ENCODE data around the gene MS4A12.
"Not testable (repeated sequence)": the region's sequence is repeated elsewhere in the genome, so short reads cannot be mapped to it uniquely, and the experiment has no call there.

The MS4A12 gene

DNA sequence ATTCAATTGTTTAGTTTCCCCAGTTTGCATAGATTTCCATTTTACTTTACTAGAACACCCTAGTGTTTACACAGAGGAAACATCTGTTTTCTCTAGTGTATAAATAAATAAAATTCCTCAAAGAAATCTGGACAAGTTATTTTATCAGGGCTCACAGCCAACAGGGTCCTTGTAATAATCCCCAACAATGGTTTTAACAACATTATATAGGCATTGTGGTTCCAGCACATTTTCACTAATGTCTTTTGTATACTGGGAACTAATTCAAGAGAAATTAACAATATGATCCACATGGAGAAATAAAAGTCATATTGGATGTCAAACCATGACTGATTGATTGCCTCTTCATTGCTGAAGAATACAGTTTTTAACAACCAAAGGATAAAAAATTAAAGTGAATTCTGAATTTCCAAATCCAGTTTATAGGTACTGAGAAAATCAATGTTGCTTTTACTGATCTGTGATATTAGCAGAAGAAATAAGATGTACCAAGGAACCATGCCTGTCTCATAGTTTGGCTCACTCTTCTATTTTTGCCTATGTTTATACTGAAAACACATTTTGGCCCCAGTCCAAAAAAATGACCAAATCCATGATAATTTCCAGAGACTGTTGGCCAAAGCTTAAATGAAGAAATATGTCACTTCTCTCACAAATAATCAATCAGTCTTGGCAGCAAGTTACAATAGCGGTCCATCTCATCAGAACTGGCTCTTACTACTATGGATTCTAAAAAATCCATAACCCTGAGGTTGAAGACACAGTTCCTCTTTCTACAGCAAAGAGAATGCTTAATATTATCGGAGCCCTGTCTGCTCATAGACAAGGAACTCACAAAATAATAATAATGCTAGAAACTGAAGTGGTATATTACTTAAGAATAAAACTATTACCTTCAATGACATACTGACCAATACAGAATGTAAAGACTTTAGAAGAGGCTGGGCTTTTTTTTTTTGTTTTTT lies 21.2 kb downstream of the MS4A12 start:
- DNase-seq = no peak

- no peak for DNase-seq
These were observed 22.7 kb downstream of the MS4A12 start, which contains the start of gene MS4A13 for GRCh38 chr11:60515144-60515855. TSS of gene MS4A13 (plus strand) at chr11:60515392. CDS start at chr11:60518084, 2,692 bp downstream.

DNA sequence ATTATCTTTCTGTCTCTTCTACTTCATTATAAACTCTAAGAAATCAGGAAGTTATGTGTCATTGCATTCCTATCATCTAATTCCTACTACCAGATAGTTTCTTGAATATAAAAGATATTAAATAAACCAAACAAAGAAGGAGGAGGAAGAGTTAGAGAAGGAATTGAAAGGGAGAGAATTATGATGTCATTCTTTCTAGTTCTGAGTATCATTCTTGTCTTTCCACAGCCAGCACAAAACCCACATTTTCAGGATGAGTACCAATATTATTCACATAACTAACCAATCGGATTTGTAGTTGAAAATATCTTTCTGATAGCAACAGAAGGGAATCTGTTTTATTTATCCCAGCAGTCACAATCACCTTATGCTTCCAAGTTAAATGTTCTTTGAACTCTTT lies 35.9 kb downstream of the MS4A12 start:
- no peak for DNase-seq

DNA sequence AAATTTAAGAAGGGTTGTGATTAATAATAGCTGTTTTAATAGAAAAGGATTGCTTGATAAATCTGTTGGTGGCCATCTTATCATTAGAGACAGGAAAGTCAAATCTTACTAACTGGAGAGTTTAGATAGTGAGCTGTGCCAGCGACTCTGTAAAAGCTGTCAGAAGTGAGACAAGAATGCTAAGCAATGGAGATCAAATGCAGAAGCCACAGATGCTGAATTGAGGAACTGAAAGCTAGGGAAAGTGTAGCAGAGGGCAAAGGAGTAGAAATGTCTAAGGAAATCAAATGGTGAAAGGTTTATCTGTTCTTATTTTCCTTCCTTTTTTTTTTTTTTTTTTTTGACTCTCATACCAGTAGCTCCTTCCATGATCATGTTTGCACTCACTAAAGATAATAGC lies 36.4 kb downstream of the MS4A12 start:
- DNase-seq = no peak

GRCh38 chr11:60530454-60531100 lies 38.0 kb downstream of the MS4A12 start:
- DNase-seq = no peak

DNA sequence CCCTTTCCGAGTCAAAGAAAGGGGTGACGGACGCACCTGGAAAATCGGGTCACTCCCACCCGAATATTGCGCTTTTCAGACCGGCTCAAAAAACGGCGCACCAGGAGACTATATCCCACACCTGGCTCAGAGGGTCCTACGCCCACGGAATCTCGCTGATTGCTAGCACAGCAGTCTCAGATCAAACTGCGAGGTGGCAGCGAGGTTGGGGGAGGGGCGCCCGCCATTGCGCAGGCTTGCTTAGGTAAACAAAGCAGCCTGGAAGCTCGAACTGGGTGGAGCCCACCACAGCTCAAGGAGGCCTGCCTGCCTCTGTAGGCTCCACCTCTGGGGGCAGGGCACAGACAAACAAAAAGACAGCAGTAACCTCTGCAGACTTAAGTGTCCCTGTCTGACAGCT lies 39.8 kb downstream of the MS4A12 start:
- DNase-seq = not testable (repeated sequence)

- DNase-seq = not testable (repeated sequence)
These were observed 46.0 kb downstream of the MS4A12 start for GRCh38 chr11:60538627-60539026.

GRCh38 chr11:60544077-60544476 lies 51.5 kb downstream of the MS4A12 start:
- no peak for DNase-seq
